Fibroblast of mammary gland (primary cell): ENCODE measurements around the gene CPNE5.

Source experiments
- DNase-seq: peaks from one replicate; pipeline ENCODE4 v3.0.0-alpha.2; 2010; ENCODE audit warnings: low read depth
- H3K4me3 ChIP-seq: 2 replicates; pipeline ENCODE4 v1.5.1; 2011; ENCODE audit warnings: low read depth, mild to moderate bottlenecking, low read length, moderate library complexity; ENCODE audit not compliant: control insufficient read depth
- CTCF ChIP-seq: conservative IDR thresholded peaks from 2 replicates; pipeline ENCODE4 v1.5.1; 2011; ENCODE audit warnings: low read depth, low read length, inconsistent platforms; ENCODE audit not compliant: control insufficient read depth, insufficient read depth

CPNE5 gene

GRCh38 chr6:36807750-36808149 lies 31.5 kb downstream of the CPNE5 start:
- DNase-seq: no peak
- no peak overlapping the region for H3K4me3 ChIP-seq
- no peak for TF ChIP-seq CTCF

GRCh38 chr6:36807143-36807542 lies 32.1 kb downstream of the CPNE5 start:
- no peak for TF ChIP-seq CTCF
- no peak overlapping the region for H3K4me3 ChIP-seq
- DNase-seq: no peak

GRCh38 chr6:36805917-36806316 lies 33.3 kb downstream of the CPNE5 start:
- TF ChIP-seq CTCF: no peak
- H3K4me3 ChIP-seq: no peak overlapping the region
- no peak for DNase-seq

- no peak for DNase-seq
- TF ChIP-seq CTCF: no peak
- no peak overlapping the region for H3K4me3 ChIP-seq
Observed at GRCh38 chr6:36805096-36805797, 34.0 kb downstream of the CPNE5 start.

- TF ChIP-seq CTCF: no peak
- DNase-seq: no peak
- H3K4me3 ChIP-seq: no peak overlapping the region
Observed at GRCh38 chr6:36804563-36804962, 34.7 kb downstream of the CPNE5 start.

- TF ChIP-seq CTCF: no peak
- no peak overlapping the region for H3K4me3 ChIP-seq
- DNase-seq: no peak
Observed at GRCh38 chr6:36803908-36804307, 35.3 kb downstream of the CPNE5 start.

- DNase-seq: no peak
- TF ChIP-seq CTCF: no peak
- no peak overlapping the region for H3K4me3 ChIP-seq
Observed at GRCh38 chr6:36803482-36803881, 35.8 kb downstream of the CPNE5 start.
